GM12891 (cell line): ENCODE results near the gene SLC32A1.

Experiments used
- POLR2A ChIP-seq: IDR thresholded peaks from 2 replicates; pipeline ENCODE4 v1.6.1; 2011; ENCODE audit warnings: low read depth, low read length, control low read depth
- TAF1 ChIP-seq: IDR thresholded peaks from 2 replicates; pipeline ENCODE4 v1.6.1; 2011; ENCODE audit warnings: low read depth, low read length, control low read depth

DNA sequence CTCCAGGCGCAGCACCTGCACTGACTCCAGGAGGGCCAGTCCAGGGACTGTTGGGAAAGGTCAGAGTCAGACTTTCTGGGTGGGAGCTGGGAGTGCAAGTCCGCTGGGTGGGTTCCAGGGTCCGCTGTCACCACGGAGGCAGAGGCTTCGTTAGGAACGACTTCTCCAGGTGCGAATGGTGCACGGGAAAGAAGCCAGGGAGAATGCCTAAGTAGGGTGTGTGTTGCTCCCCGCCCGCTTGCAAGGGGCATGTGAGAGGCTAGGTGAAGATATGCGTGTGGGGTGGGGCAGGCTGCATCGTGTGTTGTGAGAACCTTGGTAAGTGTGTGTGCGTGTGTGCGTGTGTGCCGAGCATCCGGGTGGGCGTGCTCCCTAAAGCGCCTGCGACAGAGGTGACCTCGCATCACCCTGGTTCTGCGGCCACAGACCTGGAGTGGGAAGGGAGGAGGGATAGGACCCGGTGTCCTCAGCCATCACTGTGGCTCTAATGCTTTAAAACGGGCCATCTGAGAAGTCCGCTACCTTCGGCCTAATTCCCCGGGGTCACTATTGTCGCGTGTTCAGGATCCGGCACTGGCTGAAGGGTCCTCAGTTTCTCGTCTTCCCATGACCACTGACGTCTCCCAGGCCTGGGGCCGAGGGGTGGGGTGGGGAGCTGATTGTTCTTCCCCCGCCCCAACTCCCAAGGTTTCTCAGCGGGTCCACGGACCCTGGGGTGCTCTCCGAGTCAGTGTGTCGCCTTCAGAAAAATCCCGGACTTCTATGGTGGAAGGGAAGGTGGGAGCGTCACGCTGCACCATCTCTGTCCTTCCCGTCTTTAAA lies 6.1 kb downstream of the SLC32A1 start:
- TF ChIP-seq POLR2A = no peak
- no peak for TF ChIP-seq TAF1
